Upper lobe of left lung (tissue), 6 donors: Measurements from ENCODE around the gene MSMB. TPM values are rescaled to one million over a fixed set of nuclear protein-coding genes. Genes with fewer than 3 reads are reported as not detected.

Experiments used
- ATAC-seq, 2 donors: fragments of 200-7000 bp; cut with Tn5 transposase; one replicate each; pipeline ENCODE4 v1.9.1; 2022; ENCODE audit warnings: mild to moderate bottlenecking in 2 of 2, moderate library complexity in 2 of 2; ENCODE audit not compliant: low FRiP score in 2 of 2
- DNase-seq, 2 donors: peaks; one replicate each; pipeline ENCODE4 v3.0.0-alpha.2; 2019 to 2020
- H3K27ac ChIP-seq, 4 donors: fragments of 200-600 bp; sonication (generic); one replicate each; pipeline ENCODE4 v1.5.1; 2016 to 2019
- H3K27me3 ChIP-seq, 4 donors: fragments of 200-600 bp; sonication (generic); one replicate each; pipeline ENCODE4 v1.5.1; 2017 to 2019
- H3K36me3 ChIP-seq, 4 donors: fragments of 200-600 bp; sonication (generic); one replicate each; pipeline ENCODE4 v1.5.1; 2016 to 2019
- H3K4me1 ChIP-seq, 4 donors: fragments of 200-600 bp; sonication (generic); one replicate each; pipeline ENCODE4 v1.5.1; 2018 to 2019
- H3K4me3 ChIP-seq, 4 donors: fragments of 200-600 bp; sonication (generic); one replicate each; pipeline ENCODE4 v1.5.1; 2017 to 2019; ENCODE audit warnings: mild to moderate bottlenecking in 2 of 4, moderate library complexity in 1 of 4
- H3K9me3 ChIP-seq, 4 donors: fragments of 200-600 bp; sonication (generic); one replicate each; pipeline ENCODE4 v1.5.1; 2018 to 2019
- EP300 ChIP-seq, 4 donors: sonication (generic); formaldehyde crosslinking; IDR thresholded peaks; one replicate each; pipeline ENCODE4 v1.5.1; 2017; ENCODE audit warnings: antibody characterized with exemption in 4 of 4, control low read depth in 2 of 4
- POLR2A ChIP-seq, 4 donors: fragments of 450-650 bp; IDR thresholded peaks; one replicate each; pipeline ENCODE4 v1.5.1; 2016 to 2017; ENCODE audit warnings: antibody characterized with exemption in 4 of 4, mild to moderate bottlenecking in 2 of 4
- POLR2AphosphoS5 ChIP-seq, 2 donors: sonication (generic); formaldehyde crosslinking; IDR thresholded peaks; one replicate each; pipeline ENCODE4 v1.5.1; 2017; ENCODE audit warnings: antibody characterized with exemption in 2 of 2
- WGBS, 2 donors: methylation state at CpG; one replicate each; pipeline ENCODE4 v1.1.5; 2017 to 2018; 5-methylcytosine and 5-hydroxymethylcytosine counted together
- total RNA-seq, 6 donors: library from RNA; depleted of rRNA in 4 of 6; stranded (reverse); fragments of >200 nt in 4 of 6; gene quantifications; one replicate each; pipeline versions ENCODE4 v1.1.0 to v1.2.1, GENCODE V29; 2016 to 2021
- TF ChIP-seq, protein P1 (sequence below), 6 experiments: fragments of 450-650 bp in 4 of 6; fragments of 200-600 bp in 2 of 6; sonication (generic) in 2 of 6; IDR thresholded peaks; one replicate each; pipeline ENCODE4 v1.5.1; 2016 to 2019; ENCODE audit warnings: antibody characterized with exemption in 6 of 6
- donor health status: DM: no; HTN: no; CAD: no; lungs with moderate emphysema.
- donor health status: DM: no; HTN: yes; CAD: no; lungs with severe emphysema.

Gene MSMB
- total RNA-seq, 6 donors from 2014 or later: 7.8 TPM; not detected in 5

DNA sequence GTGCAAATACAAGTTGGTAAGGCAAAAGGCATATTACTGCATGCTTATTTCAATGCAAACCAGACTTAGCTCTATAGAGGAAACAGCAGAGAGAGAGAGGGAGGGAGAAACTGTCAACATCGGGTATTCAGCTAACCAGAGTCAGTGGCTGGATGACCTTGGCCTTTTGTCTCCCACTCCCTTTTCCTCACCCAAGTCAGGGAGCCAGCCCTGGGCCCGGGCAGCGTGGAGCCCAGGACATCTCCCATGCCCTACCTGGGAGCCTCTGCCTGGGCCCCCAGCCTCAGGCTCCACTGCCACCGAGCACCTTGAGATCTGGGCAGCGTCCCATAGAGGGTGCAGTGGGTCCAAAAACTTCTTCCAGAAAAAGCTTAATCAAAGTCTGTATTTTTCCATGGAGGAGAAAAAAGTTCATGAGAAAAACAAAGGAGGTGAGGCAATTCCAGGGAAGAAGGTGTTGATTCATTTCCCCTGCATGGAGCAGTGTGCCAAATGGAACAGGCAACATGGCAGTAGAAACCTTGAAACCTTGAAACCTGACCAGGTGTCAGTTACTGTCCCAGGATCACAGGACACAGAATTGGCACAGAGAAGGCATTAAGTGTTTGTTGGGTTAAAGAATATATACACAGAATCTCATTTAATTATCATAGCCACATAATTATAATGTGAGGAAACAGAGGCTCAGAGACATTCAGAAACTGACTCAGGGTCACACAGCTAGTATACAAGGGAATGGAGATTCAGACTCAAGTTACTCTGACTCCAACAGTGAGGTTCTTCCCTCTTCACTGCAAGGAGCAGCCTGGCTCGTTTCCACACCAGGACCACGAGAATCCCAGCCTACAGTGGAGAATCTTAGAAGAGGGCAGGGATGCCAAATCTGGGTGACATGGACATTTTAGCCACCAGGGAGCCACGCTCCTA lies 9.9 kb downstream of the MSMB start:
- Histone ChIP-seq H3K4me3 (no peak overlapping the region), H3K27me3 (no peaks in the 10 kb centered on the region), H3K4me1 (no peaks in the 10 kb centered on the region), H3K27ac (no peak overlapping the region), H3K9me3 (no peaks in the 10 kb centered on the region), H3K36me3 (no peaks in the 10 kb centered on the region)
- no peak for ATAC-seq
- TF ChIP-seq, protein P1, sequence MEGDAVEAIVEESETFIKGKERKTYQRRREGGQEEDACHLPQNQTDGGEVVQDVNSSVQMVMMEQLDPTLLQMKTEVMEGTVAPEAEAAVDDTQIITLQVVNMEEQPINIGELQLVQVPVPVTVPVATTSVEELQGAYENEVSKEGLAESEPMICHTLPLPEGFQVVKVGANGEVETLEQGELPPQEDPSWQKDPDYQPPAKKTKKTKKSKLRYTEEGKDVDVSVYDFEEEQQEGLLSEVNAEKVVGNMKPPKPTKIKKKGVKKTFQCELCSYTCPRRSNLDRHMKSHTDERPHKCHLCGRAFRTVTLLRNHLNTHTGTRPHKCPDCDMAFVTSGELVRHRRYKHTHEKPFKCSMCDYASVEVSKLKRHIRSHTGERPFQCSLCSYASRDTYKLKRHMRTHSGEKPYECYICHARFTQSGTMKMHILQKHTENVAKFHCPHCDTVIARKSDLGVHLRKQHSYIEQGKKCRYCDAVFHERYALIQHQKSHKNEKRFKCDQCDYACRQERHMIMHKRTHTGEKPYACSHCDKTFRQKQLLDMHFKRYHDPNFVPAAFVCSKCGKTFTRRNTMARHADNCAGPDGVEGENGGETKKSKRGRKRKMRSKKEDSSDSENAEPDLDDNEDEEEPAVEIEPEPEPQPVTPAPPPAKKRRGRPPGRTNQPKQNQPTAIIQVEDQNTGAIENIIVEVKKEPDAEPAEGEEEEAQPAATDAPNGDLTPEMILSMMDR (IDR thresholded peaks at IDR 0.05): no peak
- TF ChIP-seq POLR2AphosphoS5 (IDR thresholded peaks at IDR 0.05) (no peak), POLR2A (IDR thresholded peaks at IDR 0.05) (no peak), EP300 (IDR thresholded peaks at IDR 0.05) (no peak)
- 58 to 71% methylated on average over 7 to 8 of the region's 8 CpGs for WGBS, 2 donors
- peak in 1 of 2 donors; percentile 60 for DNase-seq

GRCh38 chr10:46033602-46034011 lies 12.5 kb downstream of the MSMB start:
- Histone ChIP-seq H3K36me3 (no peaks in the 10 kb centered on the region), H3K27me3 (no peaks in the 10 kb centered on the region), H3K27ac (no peak overlapping the region), H3K4me3 (no peak overlapping the region), H3K9me3 (no peaks in the 10 kb centered on the region), H3K4me1 (peaks cover 15 to 20% (median 16%) of the 10 kb centered on the region in 4 donors)
- ATAC-seq: no peak
- no peak for DNase-seq
- TF ChIP-seq EP300 (IDR thresholded peaks at IDR 0.05): no peak
- no peak for TF ChIP-seq POLR2AphosphoS5 (IDR thresholded peaks at IDR 0.05)
- TF ChIP-seq, protein P1 (IDR thresholded peaks at IDR 0.05): no peak
- no peak for TF ChIP-seq POLR2A (IDR thresholded peaks at IDR 0.05)

DNA sequence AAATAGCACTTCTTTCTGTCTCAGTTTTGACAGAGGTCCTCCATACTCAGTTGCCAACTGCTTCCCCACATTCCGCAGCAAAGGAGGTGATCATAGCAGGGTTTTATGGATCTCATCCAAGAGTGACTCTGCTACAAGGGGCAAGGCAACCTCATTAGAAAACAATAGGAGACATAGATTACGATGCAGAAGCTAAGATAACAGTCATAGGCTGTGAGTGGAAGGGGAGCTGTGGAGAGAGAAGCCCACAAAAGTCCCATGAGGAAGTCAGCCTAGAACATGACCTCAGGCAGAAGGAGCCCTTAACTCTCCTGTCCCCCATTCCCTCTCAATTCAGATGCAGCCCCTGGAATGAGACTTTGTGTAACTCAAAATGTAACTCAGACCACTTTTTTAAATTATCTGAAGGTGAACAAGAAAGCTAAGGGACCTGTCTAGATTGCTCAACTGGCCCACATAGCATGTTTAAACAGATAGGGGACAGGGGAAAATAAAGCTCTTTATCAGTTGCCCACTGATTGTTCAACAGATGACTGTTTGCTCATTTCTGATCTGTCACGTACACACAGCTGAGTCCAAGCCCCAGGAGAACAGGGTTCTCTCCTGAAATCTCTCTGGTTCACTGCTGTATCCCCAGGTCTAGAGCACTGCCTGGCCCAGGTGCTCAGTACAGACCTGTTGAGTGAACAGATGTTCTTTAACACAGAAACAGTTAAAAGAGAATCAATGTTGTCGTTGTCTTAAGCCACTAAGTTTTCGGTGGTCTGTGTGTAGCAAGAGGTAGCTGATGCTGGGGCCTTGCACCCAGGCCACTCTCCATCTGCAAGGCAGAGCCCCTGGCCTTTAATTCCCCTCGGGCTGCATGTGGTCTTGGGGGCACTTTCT lies 14.2 kb downstream of the MSMB start:
- WGBS, 2 donors: 74 to 79% methylated on average over 6 of the region's 6 CpGs
- DNase-seq (no peak), ATAC-seq (no peak)
- TF ChIP-seq, protein P1 (IDR thresholded peaks at IDR 0.05): no peak
- TF ChIP-seq POLR2A (IDR thresholded peaks at IDR 0.05) (no peak), EP300 (IDR thresholded peaks at IDR 0.05) (no peak), POLR2AphosphoS5 (IDR thresholded peaks at IDR 0.05) (no peak)
- Histone ChIP-seq H3K36me3 (no peaks in the 10 kb centered on the region), H3K4me3 (no peak overlapping the region), H3K9me3 (no peaks in the 10 kb centered on the region), H3K4me1 (peaks cover 32 to 36% (median 32%) of the 10 kb centered on the region in 4 donors), H3K27ac (no peak overlapping the region), H3K27me3 (no peaks in the 10 kb centered on the region)

DNA sequence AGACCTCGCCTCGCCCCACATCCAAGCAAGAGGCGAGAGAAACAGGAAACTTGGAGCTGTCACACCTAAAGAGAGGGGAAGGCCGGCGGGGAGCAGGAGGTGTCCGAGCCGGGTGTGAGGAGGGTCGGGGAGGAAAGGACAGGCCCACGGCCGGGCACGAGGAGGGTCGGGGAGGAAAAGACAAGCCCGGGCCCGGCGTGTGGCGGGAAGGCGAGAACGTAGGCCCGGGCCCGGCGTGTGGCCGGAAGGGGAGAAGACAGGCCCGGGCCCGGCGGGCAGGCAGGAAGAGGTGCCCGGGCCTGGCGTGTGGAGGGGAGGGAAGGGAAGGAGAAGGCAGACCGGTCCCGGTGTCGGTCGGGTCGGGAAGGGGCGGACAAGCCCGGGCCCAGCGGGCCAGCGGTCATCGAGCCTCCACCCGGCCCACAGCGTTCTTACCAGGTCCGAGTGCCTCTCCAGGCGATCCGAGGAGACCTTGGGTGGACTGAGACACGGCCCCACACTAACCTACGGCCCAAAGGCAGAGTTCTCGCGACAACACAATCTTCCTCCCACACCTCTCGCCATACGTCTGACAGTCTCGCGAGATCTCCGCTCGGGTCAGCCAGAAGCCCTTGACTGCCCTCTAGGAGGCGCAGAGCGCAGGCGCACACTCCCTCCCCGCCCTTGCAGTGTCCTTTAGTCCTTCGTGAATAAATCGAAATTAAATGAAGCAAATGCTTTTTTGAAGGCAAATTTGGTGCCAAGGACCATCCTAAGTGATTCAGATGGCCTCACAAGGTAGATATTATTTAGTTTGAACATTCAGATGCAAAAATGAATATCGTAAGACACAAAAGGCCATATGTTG lies 15.8 kb downstream of the MSMB start, which contains the start of gene NCOA4:
NCOA4 (minus strand) TSS at position 533 of the 847 bp plus-strand sequence. CDS start 13,943 bp downstream, outside the sequence.
- H3K4me3 ChIP-seq: peak within 1 kb of the TSS; percentile 61 to 97 (median 70)
- TF ChIP-seq POLR2AphosphoS5 (IDR thresholded peaks at IDR 0.05) (peak in 1 of 2 donors; percentile 92), EP300 (IDR thresholded peaks at IDR 0.05) (no peak), POLR2A (IDR thresholded peaks at IDR 0.05) (peak in 3 of 4 donors; percentile 71 to 87 (median 87))
- TF ChIP-seq, protein P1 (IDR thresholded peaks at IDR 0.05): peak; percentile 70 to 90 (median 84)
- peak; percentile 94 to 98 for DNase-seq
- H3K36me3 ChIP-seq: no peaks in the 10 kb centered on the region
- no peaks in the 10 kb centered on the region for H3K9me3 ChIP-seq
- H3K27ac ChIP-seq: peak within 1 kb of the TSS; percentile 93 to 97 (median 94)
- 1% methylated on average over 35 to 56 of the region's 59 CpGs for WGBS, 2 donors
- H3K4me1 ChIP-seq: peaks cover 46 to 52% (median 47%) of the 10 kb centered on the region in 4 donors
- no peaks in the 10 kb centered on the region for H3K27me3 ChIP-seq
- peak; percentile 98 to 99 for ATAC-seq
